Sigmoid colon (tissue), 7 donors: ENCODE measurements around the gene PALMD. TPM values are rescaled to one million over a fixed set of nuclear protein-coding genes. Genes with fewer than 3 reads are reported as not detected.

Source experiments
- DNase-seq: peaks from one replicate; pipeline ENCODE4 v3.0.0-alpha.2; 2019
- H3K27ac ChIP-seq, 4 donors: fragments of 200-600 bp; sonication (generic); one replicate each; pipeline ENCODE4 v1.5.1; 2016 to 2019; ENCODE audit warnings: mild to moderate bottlenecking in 1 of 4
- H3K27me3 ChIP-seq, 3 donors: fragments of 200-600 bp; sonication (generic); one replicate each; pipeline ENCODE4 v1.5.1; 2019; ENCODE audit warnings: mild to moderate bottlenecking in 1 of 3
- H3K36me3 ChIP-seq, 4 donors: fragments of 200-600 bp; sonication (generic); one replicate each; pipeline ENCODE4 v1.5.1; 2016 to 2019
- H3K4me1 ChIP-seq, 4 donors: fragments of 200-600 bp; sonication (generic); one replicate each; pipeline ENCODE4 v1.5.1; 2017 to 2019
- H3K4me3 ChIP-seq, 4 donors: fragments of 200-600 bp; sonication (generic); one replicate each; pipeline ENCODE4 v1.5.1; 2017 to 2019; ENCODE audit warnings: mild to moderate bottlenecking in 2 of 4, moderate library complexity in 1 of 4
- H3K9me3 ChIP-seq, 4 donors: fragments of 200-600 bp in 3 of 4; sonication (generic) in 3 of 4; one replicate each; pipeline versions ENCODE4 v1.5.1 to v1.6.1; 2013 to 2019
- CTCF ChIP-seq, 4 experiments: fragments of 450-650 bp in 3 of 4; fragments of 200-600 bp in 1 of 4; IDR thresholded peaks; one replicate each; pipeline ENCODE4 v1.5.1; 2016 to 2019; ENCODE audit warnings: antibody characterized with exemption in 4 of 4, mild to moderate bottlenecking in 3 of 4, moderate library complexity in 2 of 4
- EP300 ChIP-seq, 4 donors: sonication (generic); formaldehyde crosslinking; IDR thresholded peaks; one replicate each; pipeline ENCODE4 v1.6.1; 2017; ENCODE audit warnings: antibody characterized with exemption in 4 of 4
- POLR2A ChIP-seq, 2 donors: fragments of 450-650 bp; IDR thresholded peaks; one replicate each; pipeline ENCODE4 v1.6.1; 2016; ENCODE audit warnings: antibody characterized with exemption in 2 of 2, mild to moderate bottlenecking in 2 of 2, moderate library complexity in 2 of 2
- POLR2AphosphoS5 ChIP-seq, 4 donors: sonication (generic); formaldehyde crosslinking; IDR thresholded peaks; one replicate each; pipeline ENCODE4 v1.6.1; 2017; ENCODE audit warnings: antibody characterized with exemption in 4 of 4
- WGBS, 2 donors: extraction: QIAGEN DNeasy Blood & Tissue Kit; methylation state at CpG; one replicate each; pipeline ENCODE4 v1.1.7; 2013; 5-methylcytosine and 5-hydroxymethylcytosine counted together
- intact Hi-C: fragments of 100-400 bp; cut with DNase I; formaldehyde crosslinking; loops from one replicate; pipeline ENCODE4 v1.15.1; 2023
- polyA plus RNA-seq, 3 donors: library from polyadenylated mRNA; stranded (reverse); fragments of 200-250 nt; gene quantifications; one replicate each; pipeline ENCODE4 v1.2.3, GENCODE V29; 2013
- total RNA-seq, 4 donors: library from RNA; depleted of rRNA; stranded (reverse); fragments of >200 nt; gene quantifications; one replicate each; pipeline ENCODE4 v1.1.0, GENCODE V29; 2016
- donor health status: healthy with polysubstance abuse.
- donor health status: Bipolar disorder and iron deficiency.
- donor health status: healthy.

PALMD gene
- total and polyA plus RNA-seq, 7 donors: 0.92 to 20.2 (median 8.1) TPM

DNA sequence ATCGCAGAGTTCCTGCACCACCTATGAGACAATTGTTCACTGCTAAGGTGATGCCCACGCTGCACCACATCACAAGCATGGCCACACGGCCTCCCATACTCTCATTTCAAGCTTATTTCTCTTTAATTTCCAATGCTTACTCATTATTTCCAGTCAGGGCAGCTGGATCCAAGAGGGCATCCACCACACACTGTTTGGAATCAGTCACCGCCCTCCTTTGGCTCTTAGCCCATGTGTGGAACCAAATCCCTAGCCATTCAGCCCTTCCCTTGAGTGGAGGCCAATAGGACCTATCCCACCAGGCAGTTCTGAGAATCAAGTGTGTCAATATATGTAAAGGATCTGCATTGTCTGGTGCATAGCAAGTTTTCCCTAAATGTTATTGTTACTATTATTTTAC lies 26.3 kb upstream of the PALMD start:
- intact Hi-C loops: no loop called here
- no peak for DNase-seq
- Histone ChIP-seq H3K27ac (no peak overlapping the region), H3K36me3 (no peaks in the 10 kb centered on the region), H3K9me3 (no peaks in the 10 kb centered on the region), H3K4me3 (no peak overlapping the region), H3K4me1 (peaks cover 0 to 8% (median 6%) of the 10 kb centered on the region in 4 donors), H3K27me3 (no peaks in the 10 kb centered on the region)
- WGBS, 2 donors: 84 to 88% methylated on average over 4 of the region's 4 CpGs
- TF ChIP-seq POLR2A (IDR thresholded peaks at IDR 0.05) (no peak), POLR2AphosphoS5 (IDR thresholded peaks at IDR 0.05) (no peak), CTCF (IDR thresholded peaks at IDR 0.05) (no peak), EP300 (IDR thresholded peaks at IDR 0.05) (no peak)

GRCh38 chr1:99621340-99621901 lies 24.5 kb upstream of the PALMD start:
- Histone ChIP-seq H3K27ac (no peak overlapping the region), H3K27me3 (no peaks in the 10 kb centered on the region), H3K9me3 (no peaks in the 10 kb centered on the region), H3K4me1 (peaks cover 0 to 8% (median 6%) of the 10 kb centered on the region in 4 donors), H3K4me3 (no peak overlapping the region), H3K36me3 (no peaks in the 10 kb centered on the region)
- intact Hi-C loops: no loop called here
- DNase-seq: no peak
- 94% methylated on average over 8 of the region's 8 CpGs for WGBS, 2 donors
- TF ChIP-seq CTCF (IDR thresholded peaks at IDR 0.05) (no peak), POLR2A (IDR thresholded peaks at IDR 0.05) (no peak), EP300 (IDR thresholded peaks at IDR 0.05) (no peak), POLR2AphosphoS5 (IDR thresholded peaks at IDR 0.05) (no peak)

- no peak for DNase-seq
- WGBS, 2 donors: 86 to 88% methylated on average over 4 of the region's 4 CpGs
- no peak overlapping the region for H3K27ac ChIP-seq
- H3K9me3 ChIP-seq: no peaks in the 10 kb centered on the region
- H3K4me3 ChIP-seq: no peak overlapping the region
- H3K4me1 ChIP-seq: peaks cover 0 to 8% (median 6%) of the 10 kb centered on the region in 4 donors
- H3K36me3 ChIP-seq: no peaks in the 10 kb centered on the region
- H3K27me3 ChIP-seq: no peaks in the 10 kb centered on the region
- TF ChIP-seq POLR2AphosphoS5 (IDR thresholded peaks at IDR 0.05): no peak
- intact Hi-C loops: no loop called here
Observed at GRCh38 chr1:99622702-99623347, 23.1 kb upstream of the PALMD start.

DNA sequence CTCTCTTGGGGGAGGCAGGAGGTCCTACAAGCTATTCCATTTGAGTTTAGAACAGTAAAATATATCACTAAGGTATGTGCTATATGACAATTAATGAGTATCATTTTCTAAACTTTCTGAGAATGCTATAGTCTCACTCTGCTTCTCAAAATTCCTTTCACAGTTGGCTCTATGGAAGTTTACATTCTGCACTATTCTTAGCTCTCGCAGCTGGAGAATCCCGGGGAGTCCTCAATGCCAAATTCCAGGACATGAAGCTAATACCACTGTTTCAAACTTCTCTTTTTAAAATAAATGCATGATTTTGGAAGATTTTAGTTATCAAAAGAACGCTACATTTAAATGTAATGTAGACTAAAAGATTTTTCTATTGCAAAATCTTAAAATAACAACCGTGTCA lies 22.4 kb upstream of the PALMD start:
- Histone ChIP-seq H3K9me3 (no peaks in the 10 kb centered on the region), H3K4me1 (peaks cover 0 to 8% (median 6%) of the 10 kb centered on the region in 4 donors), H3K36me3 (no peaks in the 10 kb centered on the region), H3K27ac (peak overlapping the region in 1 of 4 donors; percentile 26), H3K4me3 (no peak overlapping the region), H3K27me3 (no peaks in the 10 kb centered on the region)
- intact Hi-C loops: no loop called here
- TF ChIP-seq POLR2A (IDR thresholded peaks at IDR 0.05) (no peak), EP300 (IDR thresholded peaks at IDR 0.05) (no peak)
- 70 to 87% methylated on average over 4 of the region's 4 CpGs for WGBS, 2 donors
- no peak for DNase-seq

DNA sequence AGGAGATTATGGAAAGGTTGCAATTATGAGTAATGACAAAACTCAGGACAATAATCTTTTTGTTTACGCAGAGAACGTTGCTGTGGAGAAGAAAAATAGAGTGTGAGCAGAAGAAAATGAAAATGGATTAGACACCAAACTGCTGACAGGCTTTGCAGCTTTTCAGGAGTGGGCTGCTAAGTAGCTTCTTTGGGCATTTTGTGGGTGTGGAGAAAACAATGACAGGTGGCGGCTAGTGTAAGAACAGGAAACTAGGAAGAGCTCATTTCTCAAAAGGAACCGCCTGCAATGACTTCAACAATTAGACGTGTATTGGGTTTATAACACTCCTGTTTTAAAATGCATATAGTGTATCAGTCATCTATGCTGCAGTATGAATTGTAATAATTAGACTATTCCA lies 18.3 kb upstream of the PALMD start:
- Histone ChIP-seq H3K36me3 (no peaks in the 10 kb centered on the region), H3K27me3 (no peaks in the 10 kb centered on the region), H3K4me3 (no peak overlapping the region), H3K4me1 (peaks cover 0 to 8% (median 6%) of the 10 kb centered on the region in 4 donors), H3K27ac (no peak overlapping the region), H3K9me3 (no peaks in the 10 kb centered on the region)
- 28 to 70% methylated on average over 5 of the region's 5 CpGs for WGBS, 2 donors
- intact Hi-C loops: no loop called here
- no peak for DNase-seq
- TF ChIP-seq EP300 (IDR thresholded peaks at IDR 0.05): no peak
- no peak for TF ChIP-seq CTCF (IDR thresholded peaks at IDR 0.05)
- no peak for TF ChIP-seq POLR2AphosphoS5 (IDR thresholded peaks at IDR 0.05)
- no peak for TF ChIP-seq POLR2A (IDR thresholded peaks at IDR 0.05)
